ENCODE data around the gene RSPO3.
"Not testable (repeated sequence)": the region's sequence is repeated elsewhere in the genome, so short reads cannot be mapped to it uniquely, and the experiment has no call there.

The RSPO3 gene

DNA sequence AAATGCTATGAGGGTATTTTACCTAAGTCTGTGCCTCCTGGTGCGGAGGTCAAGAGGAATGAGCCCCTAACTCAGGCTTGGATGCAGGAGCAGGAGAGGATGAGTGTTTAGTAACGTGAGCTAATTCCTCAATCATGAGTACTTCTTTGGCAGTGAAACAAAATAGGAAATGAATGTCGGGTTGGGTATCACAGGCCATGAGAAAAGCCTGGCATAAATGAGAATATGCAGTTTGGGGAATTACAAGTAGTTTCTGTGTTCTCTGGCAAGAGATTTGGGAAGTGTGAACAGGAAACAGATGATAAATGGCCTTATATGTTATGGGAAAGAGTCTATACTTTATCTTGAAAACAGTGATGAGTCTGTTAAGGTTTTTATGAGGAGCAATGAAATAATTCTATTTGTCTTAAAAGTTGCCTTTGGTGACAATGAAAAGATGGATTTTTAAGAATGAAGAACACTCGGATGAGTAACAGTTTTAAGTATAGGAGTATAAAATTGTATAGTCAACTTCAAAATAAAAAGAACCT is 89.2 kb downstream of the RSPO3 start:
- peak; percentile 25 for DNase-seq

DNA sequence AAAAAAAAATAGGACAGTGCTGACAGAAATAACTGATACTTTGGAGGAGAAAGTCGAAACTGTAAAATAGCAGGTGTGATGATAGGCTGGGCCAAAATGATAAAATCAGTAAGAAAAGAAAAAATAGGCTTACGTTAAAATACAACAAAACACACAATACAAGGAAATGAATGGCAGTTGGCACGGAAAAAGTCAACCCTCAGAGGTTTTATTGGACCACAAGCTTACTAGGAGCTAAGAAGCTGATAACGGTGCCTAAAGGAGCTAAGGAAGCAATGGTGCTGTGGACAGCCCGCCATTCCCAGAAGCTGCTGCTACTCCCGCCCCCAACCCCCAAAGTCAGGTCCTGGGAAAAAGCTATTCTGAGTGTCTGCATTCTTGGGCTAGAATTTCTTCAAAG is 92.3 kb downstream of the RSPO3 start:
- DNase-seq, result no peak

DNA sequence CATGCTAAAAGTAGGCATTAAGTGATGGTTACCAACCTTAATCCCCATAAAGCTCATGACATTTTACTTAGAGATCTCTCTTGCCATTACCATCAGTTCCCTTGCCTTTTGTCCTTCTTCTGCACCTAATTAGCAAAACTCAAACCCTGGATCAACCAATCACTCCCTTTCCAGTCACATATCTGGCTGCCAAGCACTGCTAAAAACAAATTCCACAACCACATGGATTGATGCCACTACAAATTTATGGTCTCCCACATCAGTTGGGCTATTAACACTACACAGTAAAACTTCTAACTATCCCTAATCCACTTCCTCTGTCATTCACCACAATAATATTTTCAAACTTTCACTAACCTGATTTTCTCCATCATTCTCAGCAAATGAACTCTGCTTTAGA is 93.9 kb downstream of the RSPO3 start:
- no peak for DNase-seq

DNA sequence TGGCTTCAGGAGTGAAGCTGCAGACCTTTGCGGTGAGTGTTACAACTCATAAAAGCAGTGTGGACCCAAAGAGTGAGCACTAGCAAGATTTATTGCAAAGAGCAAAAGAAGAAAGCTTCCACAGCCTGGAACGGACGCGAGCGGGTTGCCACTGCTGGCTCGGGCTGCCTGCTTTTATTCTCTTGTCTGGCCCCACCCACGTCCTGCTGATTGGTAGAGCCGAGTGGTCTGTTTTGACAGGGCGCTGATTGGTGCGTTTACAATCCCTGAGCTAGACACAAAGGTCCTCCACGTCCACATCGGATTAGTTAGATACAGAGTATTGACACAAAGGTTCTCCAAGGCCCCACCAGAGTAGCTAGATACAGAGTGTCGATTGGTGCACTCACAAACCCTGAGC is 95.6 kb downstream of the RSPO3 start:
- DNase-seq, result not testable (repeated sequence)

DNA sequence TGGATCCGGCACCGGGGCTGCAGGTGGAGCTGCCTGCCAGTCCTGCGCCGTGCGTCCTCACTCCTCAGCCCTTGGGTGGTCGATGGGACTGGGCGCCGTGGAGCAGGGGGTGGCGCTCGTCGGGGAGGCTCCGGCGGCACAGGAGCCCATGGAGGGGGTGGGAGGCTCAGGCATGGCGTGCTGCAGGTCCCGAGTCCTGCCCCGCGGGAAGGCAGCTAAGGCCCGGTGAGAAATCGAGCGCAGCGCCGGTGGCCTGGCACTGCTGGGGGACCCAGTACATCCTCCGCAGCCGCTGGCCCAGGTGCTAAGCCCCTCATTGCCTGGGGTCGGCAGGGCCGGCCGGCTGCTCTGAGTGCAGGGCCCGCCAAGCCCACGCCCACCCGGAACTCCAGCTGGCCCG is 96.1 kb downstream of the RSPO3 start:
- not testable (repeated sequence) for DNase-seq

DNA sequence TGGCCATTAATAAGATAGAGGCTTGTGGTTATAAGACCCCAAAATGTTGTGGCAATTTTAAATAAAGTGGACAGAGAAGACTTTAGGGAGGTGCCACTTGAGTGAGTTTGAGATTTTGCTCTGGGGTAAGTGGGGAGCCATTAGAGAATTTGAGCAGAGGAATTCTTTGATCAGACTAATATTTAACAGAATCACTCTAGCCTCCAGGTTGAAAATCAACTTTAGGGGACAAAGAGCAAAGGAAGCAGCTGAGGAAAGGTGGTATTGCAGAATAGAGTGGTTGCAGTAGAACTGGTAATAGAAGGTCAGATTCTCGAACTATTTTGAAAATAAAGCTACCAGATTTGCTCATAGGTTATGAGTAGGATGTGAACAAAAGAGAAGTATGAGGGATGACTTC is 97.5 kb downstream of the RSPO3 start:
- no peak for DNase-seq

DNA sequence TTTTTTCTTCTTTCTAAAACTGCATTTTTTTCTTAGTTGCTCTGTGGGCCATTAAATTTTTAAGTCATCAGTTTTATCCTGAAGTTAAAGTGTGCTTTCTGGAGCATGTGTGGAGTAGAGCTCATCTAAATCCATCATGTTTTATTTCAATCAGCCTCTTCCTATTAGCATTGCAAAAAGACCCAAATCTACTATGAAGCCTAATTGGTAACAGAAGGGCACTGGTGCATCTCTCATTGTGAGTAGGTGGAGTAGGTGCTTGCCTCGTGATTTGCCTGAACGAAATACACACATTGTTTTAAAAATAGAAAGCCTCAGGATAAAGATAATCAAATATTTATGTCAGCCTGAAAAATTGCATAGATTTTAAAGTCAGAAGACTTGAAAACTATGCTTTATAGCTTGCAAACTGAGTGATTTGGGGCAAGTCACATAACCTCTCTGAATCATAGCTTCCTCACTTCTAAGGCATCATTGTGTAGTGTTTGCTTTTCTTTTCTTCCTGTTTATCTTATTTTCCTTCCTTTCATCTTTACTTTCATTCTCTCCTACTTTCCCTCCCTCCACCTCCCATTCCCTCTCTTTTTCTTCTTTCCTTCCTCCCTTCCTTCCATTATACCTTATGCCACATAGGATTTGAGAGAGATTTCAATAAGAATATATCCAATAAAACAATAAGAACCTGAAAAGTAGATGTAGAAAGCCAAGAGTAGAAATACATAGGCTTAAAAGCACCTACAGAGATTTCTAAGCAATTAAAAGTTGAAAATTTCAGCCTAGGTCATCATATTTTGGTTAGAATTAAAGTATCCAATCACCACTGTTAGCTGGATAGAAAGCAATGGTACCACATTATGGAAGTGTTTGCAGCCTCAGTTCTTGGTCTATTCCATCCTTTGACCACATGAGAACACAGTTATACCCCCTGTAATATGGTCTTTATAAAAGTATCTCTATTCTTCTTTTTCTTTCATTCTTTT is 98.6 kb downstream of the RSPO3 start:
- no peak for DNase-seq

DNA sequence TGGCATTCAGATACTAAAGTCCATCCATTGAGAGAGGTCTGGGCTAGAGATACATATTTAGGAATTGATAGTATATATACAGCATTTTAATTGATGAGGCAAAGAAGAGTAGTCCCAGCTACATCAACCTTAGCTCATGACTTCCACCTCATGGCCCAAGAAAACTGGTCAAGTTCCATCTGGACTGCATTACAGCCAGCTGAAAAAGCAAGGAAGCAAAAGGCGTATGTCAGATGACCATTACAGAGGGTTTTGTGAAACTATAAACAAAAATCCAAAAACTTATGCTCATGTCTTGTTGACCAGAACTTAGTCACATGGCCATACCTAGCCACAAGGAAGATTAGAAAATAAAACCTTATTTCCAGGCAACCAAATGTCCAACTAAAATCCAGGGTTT is 101.4 kb downstream of the RSPO3 start:
- DNase-seq, result no peak

DNA sequence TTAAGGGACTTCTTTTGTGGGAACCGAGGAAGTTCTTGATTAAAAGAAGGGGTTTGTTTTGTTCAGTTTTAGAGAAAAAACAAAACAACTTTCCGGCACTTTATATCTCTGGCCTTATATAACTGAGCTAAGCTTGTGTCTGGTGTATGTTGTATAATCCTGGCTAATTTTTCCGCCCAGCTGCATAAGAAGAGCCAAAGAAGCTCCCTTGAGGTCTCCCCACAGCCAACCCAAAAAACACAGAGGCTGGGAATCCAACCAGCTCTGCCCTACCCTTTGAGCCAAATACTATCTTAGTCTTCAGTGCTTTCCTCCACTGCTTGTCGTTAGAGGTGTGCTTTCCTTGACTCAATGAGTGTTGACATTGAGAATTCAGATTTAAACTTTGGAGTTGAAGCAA is 102.7 kb downstream of the RSPO3 start:
- DNase-seq, result no peak

DNA sequence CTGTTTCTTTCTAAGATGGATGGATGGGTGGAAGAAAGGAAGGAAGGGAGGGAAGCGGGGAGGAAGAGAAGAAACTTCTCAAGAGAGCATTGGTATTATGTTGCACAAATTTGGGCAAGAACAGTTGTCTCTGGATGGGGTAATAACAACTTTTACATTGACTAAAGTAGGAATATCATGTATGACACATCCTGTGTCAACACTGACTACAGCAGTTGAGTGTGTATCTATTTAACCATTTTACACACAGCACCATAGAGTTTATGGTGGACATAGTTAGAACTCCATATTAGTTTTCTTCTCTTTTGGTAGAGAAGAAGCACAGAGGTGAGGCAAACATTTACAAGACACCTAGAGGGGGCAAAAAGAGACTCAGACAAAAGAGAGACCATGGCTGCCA is 103.9 kb downstream of the RSPO3 start:
- no peak for DNase-seq

DNA sequence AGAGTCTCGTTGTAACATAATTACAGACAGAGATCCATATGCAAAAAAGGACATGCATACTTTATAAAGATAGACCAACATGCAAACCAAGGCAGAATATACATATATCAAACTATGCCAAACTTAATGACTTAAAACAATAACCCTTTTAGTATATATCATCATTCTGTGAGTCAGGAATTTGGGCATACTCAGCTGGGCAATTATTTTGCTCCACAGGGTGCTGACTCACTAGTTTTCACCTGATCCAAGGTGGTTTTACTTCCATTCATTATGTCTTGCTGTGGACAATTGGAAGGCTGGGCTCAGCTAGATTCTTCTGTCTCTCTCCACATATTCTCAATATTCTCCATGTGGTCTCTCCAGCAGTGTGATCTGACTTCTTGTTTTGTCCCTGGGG is 107.0 kb downstream of the RSPO3 start:
- DNase-seq, result no peak

DNA sequence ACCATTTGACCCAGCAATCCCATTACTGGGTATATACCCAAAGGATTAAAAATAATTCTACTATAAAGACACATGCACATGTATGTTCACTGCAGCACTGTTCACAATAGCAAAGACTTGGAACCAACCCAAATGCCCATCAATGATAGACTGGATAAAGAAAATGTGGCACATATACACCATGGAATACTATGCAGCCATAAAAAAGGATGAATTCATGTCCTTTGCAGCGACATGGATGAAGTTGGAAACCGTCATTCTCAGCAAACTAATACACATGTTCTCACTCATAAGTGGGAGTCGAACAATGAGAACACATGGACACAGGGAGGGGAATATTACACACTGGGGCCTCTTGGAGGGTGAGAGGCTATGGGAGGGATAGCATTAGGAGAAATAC is 115.3 kb downstream of the RSPO3 start:
- DNase-seq, result not testable (repeated sequence)

DNA sequence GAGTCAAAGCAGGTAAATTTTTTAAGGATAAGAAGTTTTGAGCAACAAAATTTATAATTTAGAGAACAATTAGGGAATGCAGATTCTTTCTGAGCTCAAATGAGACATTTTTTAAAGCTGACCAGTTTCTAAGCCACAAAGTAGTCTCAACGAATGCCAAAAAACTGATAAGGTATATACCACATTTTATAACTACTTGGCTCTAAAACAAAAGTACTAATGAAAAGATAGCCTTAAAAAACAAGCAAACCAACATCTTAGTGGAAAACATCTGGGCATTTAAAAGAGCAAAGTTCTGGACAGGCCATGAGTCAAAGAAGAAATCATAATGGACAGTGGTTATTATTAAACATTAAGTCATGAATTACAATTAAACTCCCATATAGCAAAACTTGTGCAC is 125.0 kb downstream of the RSPO3 start:
- DNase-seq, result no peak
